Stomach smooth muscle (tissue), 2 donors: Measurements from ENCODE around the gene MMS22L.

Source experiments
- H3K27ac ChIP-seq: one replicate; pipeline ENCODE4 v1.7.0; 2013; ENCODE audit warnings: mild to moderate bottlenecking, low read length, inconsistent platforms
- H3K27me3 ChIP-seq, 2 donors: one replicate each; pipeline ENCODE4 v1.7.0; 2013; ENCODE audit warnings: low read length in 2 of 2; ENCODE audit not compliant: insufficient read depth in 2 of 2, control insufficient read depth in 1 of 2
- H3K36me3 ChIP-seq, 2 donors: one replicate each; pipeline ENCODE4 v1.7.0; 2013; ENCODE audit warnings: low read length in 2 of 2; ENCODE audit not compliant: control insufficient read depth in 2 of 2, insufficient read depth in 2 of 2
- H3K4me1 ChIP-seq: one replicate; pipeline ENCODE4 v1.7.0; 2013; ENCODE audit warnings: low read length; ENCODE audit not compliant: control insufficient read depth, insufficient read depth
- H3K4me3 ChIP-seq, 2 donors: one replicate each; pipeline ENCODE4 v1.7.0; 2013; ENCODE audit warnings: low read length in 2 of 2
- H3K9ac ChIP-seq, 2 donors: one replicate each; pipeline ENCODE4 v1.7.0; 2013; ENCODE audit warnings: low read length in 2 of 2, mild to moderate bottlenecking in 1 of 2
- H3K9me3 ChIP-seq, 2 donors: one replicate each; pipeline ENCODE4 v1.7.0; 2013; ENCODE audit warnings: low read length in 2 of 2; ENCODE audit not compliant: control insufficient read depth in 2 of 2
- donor health status: healthy.
- donor health status: Pancreatic carcinoma.

Gene MMS22L

GRCh38 chr6:97150932-97151331 is 132.1 kb downstream of the MMS22L start:
- no peaks in the 10 kb centered on the region for H3K4me1 ChIP-seq
- no peaks in the 10 kb centered on the region for H3K27me3 ChIP-seq
- H3K27ac ChIP-seq, result no peak overlapping the region
- H3K4me3 ChIP-seq, result no peak overlapping the region
- peaks cover 0 to 2% of the 10 kb centered on the region in 2 donors for H3K36me3 ChIP-seq
- no peaks in the 10 kb centered on the region for H3K9me3 ChIP-seq
- no peak overlapping the region for H3K9ac ChIP-seq

GRCh38 chr6:97147421-97147820 is 135.6 kb downstream of the MMS22L start:
- Histone ChIP-seq H3K36me3 (peaks cover 0 to 2% of the 10 kb centered on the region in 2 donors), H3K4me1 (no peaks in the 10 kb centered on the region), H3K27me3 (no peaks in the 10 kb centered on the region), H3K4me3 (no peak overlapping the region), H3K9ac (no peak overlapping the region), H3K9me3 (no peaks in the 10 kb centered on the region), H3K27ac (no peak overlapping the region)

- Histone ChIP-seq H3K9me3 (no peaks in the 10 kb centered on the region), H3K9ac (no peak overlapping the region), H3K27ac (no peak overlapping the region), H3K36me3 (no peaks in the 10 kb centered on the region), H3K4me3 (no peak overlapping the region), H3K4me1 (no peaks in the 10 kb centered on the region), H3K27me3 (no peaks in the 10 kb centered on the region)
These were observed 137.3 kb downstream of the MMS22L start for GRCh38 chr6:97145691-97146090.

GRCh38 chr6:97141756-97142155 is 141.3 kb downstream of the MMS22L start:
- no peak overlapping the region for H3K27ac ChIP-seq
- no peaks in the 10 kb centered on the region for H3K36me3 ChIP-seq
- H3K4me3 ChIP-seq, result no peak overlapping the region
- no peaks in the 10 kb centered on the region for H3K9me3 ChIP-seq
- no peaks in the 10 kb centered on the region for H3K27me3 ChIP-seq
- no peaks in the 10 kb centered on the region for H3K4me1 ChIP-seq
- H3K9ac ChIP-seq, result no peak overlapping the region

GRCh38 chr6:97138581-97138980 is 144.4 kb downstream of the MMS22L start:
- Histone ChIP-seq H3K27ac (no peak overlapping the region), H3K4me1 (no peaks in the 10 kb centered on the region), H3K36me3 (no peaks in the 10 kb centered on the region), H3K27me3 (no peaks in the 10 kb centered on the region), H3K9me3 (no peaks in the 10 kb centered on the region), H3K4me3 (no peak overlapping the region), H3K9ac (no peak overlapping the region)

GRCh38 chr6:97136626-97137358 is 146.2 kb downstream of the MMS22L start:
- Histone ChIP-seq H3K27me3 (no peaks in the 10 kb centered on the region), H3K4me3 (no peak overlapping the region), H3K27ac (no peak overlapping the region), H3K36me3 (no peaks in the 10 kb centered on the region), H3K4me1 (no peaks in the 10 kb centered on the region), H3K9me3 (no peaks in the 10 kb centered on the region), H3K9ac (no peak overlapping the region)

GRCh38 chr6:97133067-97133466 is 149.9 kb downstream of the MMS22L start:
- Histone ChIP-seq H3K4me3 (no peak overlapping the region), H3K27me3 (no peaks in the 10 kb centered on the region), H3K4me1 (no peaks in the 10 kb centered on the region), H3K36me3 (no peaks in the 10 kb centered on the region), H3K9me3 (no peaks in the 10 kb centered on the region), H3K9ac (no peak overlapping the region), H3K27ac (no peak overlapping the region)

GRCh38 chr6:97129106-97129505 is 153.9 kb downstream of the MMS22L start:
- H3K36me3 ChIP-seq, result no peaks in the 10 kb centered on the region
- H3K4me1 ChIP-seq, result no peaks in the 10 kb centered on the region
- no peaks in the 10 kb centered on the region for H3K27me3 ChIP-seq
- H3K4me3 ChIP-seq, result no peak overlapping the region
- H3K27ac ChIP-seq, result no peak overlapping the region
- H3K9ac ChIP-seq, result no peak overlapping the region
- no peaks in the 10 kb centered on the region for H3K9me3 ChIP-seq

GRCh38 chr6:97128507-97128906 is 154.5 kb downstream of the MMS22L start:
- Histone ChIP-seq H3K9me3 (no peaks in the 10 kb centered on the region), H3K4me1 (no peaks in the 10 kb centered on the region), H3K27me3 (no peaks in the 10 kb centered on the region), H3K36me3 (no peaks in the 10 kb centered on the region), H3K9ac (no peak overlapping the region), H3K27ac (no peak overlapping the region), H3K4me3 (no peak overlapping the region)

GRCh38 chr6:97123652-97124051 is 159.4 kb downstream of the MMS22L start:
- Histone ChIP-seq H3K36me3 (no peaks in the 10 kb centered on the region), H3K27ac (no peak overlapping the region), H3K9ac (no peak overlapping the region), H3K9me3 (no peaks in the 10 kb centered on the region), H3K4me1 (no peaks in the 10 kb centered on the region), H3K27me3 (no peaks in the 10 kb centered on the region), H3K4me3 (no peak overlapping the region)

- no peaks in the 10 kb centered on the region for H3K27me3 ChIP-seq
- H3K9ac ChIP-seq, result no peak overlapping the region
- H3K4me1 ChIP-seq, result no peaks in the 10 kb centered on the region
- H3K36me3 ChIP-seq, result no peaks in the 10 kb centered on the region
- no peaks in the 10 kb centered on the region for H3K9me3 ChIP-seq
- no peak overlapping the region for H3K4me3 ChIP-seq
- no peak overlapping the region for H3K27ac ChIP-seq
These were observed 159.9 kb downstream of the MMS22L start for GRCh38 chr6:97123112-97123511.
